Activated CD4-positive, alpha-beta memory T cell treated with anti-CD3 and anti-CD28 coated beads, Interleukin-2, amount 10 ng/mL, durations not matched to agents 7 days and 5 days (primary cell): Measurements from ENCODE around the gene ODF2. TPM values are rescaled to one million over a fixed set of nuclear protein-coding genes. Genes with fewer than 3 reads are reported as not detected.

Source experiments
- total RNA-seq, 2 experiments: library from RNA; stranded (reverse); gene quantifications; one replicate each; pipeline ENCODE4 v1.2.3, GENCODE V29; 2021

ODF2 gene
- total RNA-seq, 2 experiments from 2014 or later = 54.5 to 58.5 TPM

Other genes with a start within 250 kb of the ODF2 start
- 10 to 100 TPM; 48.0 to 52.8 TPM for gene GOLGA2, start 180.0 kb upstream of the ODF2 start, total RNA-seq
- gene SWI5, start 179.7 kb upstream of the ODF2 start, total RNA-seq = 10 to 100 TPM; 11.0 to 11.4 TPM
- 10 to 100 TPM; 16.9 to 18.9 TPM for gene TRUB2, start 133.6 kb upstream of the ODF2 start, total RNA-seq
- gene COQ4, start 133.2 kb upstream of the ODF2 start, total RNA-seq = 10 to 100 TPM; 27.6 to 28.4 TPM
- gene SLC27A4, start 115.5 kb upstream of the ODF2 start, total RNA-seq = 10 to 100 TPM; 13.6 to 14.0 TPM
- 10 to 100 TPM; 62.8 to 64.3 TPM for gene URM1, start 84.6 kb upstream of the ODF2 start, total RNA-seq
- gene CERCAM, start 35.1 kb upstream of the ODF2 start, total RNA-seq = 1 to 10 TPM; 1.3 TPM
- gene GLE1, start 48.7 kb downstream of the ODF2 start, total RNA-seq = 10 to 100 TPM; 50.3 to 50.7 TPM
- 100 to 1,000 TPM; 313 to 321 TPM for gene SPTAN1, start 96.6 kb downstream of the ODF2 start, total RNA-seq
- 10 to 100 TPM; 51.5 to 53.5 TPM for gene DYNC2I2, start 200.8 kb downstream of the ODF2 start, total RNA-seq
- 100 to 1,000 TPM; 355 to 379 TPM for gene SET, start 233.2 kb downstream of the ODF2 start, total RNA-seq
- 1 to 10 TPM; 5.0 to 5.6 TPM for gene PKN3, start 246.5 kb downstream of the ODF2 start, total RNA-seq